ENCODE results near the gene FAM76B. TPM values are rescaled to one million over a fixed set of nuclear protein-coding genes. Genes with fewer than 3 reads are reported as not detected.
"Not testable (repeated sequence)": the region's sequence is repeated elsewhere in the genome, so short reads cannot be mapped to it uniquely, and the experiment has no call there.

The FAM76B gene
- 10 to 100 TPM; 57.3 to 59.9 TPM for total RNA-seq

DNA sequence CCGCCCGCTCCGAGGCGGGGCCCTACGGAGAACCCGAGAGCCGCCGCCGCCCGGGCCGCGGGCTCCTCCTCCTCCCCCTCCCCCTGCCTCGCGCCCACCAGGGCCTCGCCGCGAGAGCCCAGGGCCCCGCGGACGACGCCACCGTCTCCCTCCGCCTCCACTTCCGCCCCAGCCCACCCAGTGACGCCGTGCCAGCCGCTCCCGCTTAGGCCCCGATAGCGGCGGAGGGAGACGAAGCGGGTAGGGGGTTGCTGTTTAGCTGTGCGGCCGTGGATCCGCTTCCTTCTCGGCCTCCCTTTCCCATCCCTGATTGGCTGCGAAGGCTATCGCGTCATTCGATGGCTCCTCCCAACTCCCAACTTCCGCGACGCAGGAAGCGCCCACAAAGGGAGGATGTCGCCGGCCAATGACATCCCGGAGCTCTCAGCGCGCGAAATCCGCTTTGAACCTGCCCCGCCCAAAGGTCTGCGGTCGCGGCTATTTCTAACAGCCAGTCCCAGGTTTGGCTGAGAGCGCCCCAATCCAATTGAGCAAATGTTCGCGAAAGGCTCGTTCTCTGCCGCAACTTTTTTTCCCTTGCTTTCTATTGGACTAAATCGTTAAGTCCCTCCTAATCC, at the start of gene FAM76B:
Gene FAM76B (minus strand): TSS at position 277 of the 617 bp plus-strand sequence. CDS start 304 bp downstream, outside the sequence.
- Mint-ChIP-seq H3K4me3 (peak within 1 kb of the TSS; percentile 95), H3K27me3 (no peaks in the 10 kb centered on the region), H3K9me3 (no peaks in the 10 kb centered on the region), H3K4me1 (peaks cover 46% of the 10 kb centered on the region), H3K36me3 (peaks cover 23% of the 10 kb centered on the region), H3K27ac (peak within 1 kb of the TSS; percentile 100)
- DNase-seq (peak; percentile 94), ATAC-seq (ENCODE audit: low read depth) (peak; percentile 74)
- POLR2A ChIA-PET: interaction anchor here (0.7 to 5.0 kb wide), 32 partner anchors 9 to 1661 kb away, joined by 3 to 55 read pairs (median 4); partner anchors contain the start of genes CCDC82, CWC15, ENDOD1 and JRKL

DNA sequence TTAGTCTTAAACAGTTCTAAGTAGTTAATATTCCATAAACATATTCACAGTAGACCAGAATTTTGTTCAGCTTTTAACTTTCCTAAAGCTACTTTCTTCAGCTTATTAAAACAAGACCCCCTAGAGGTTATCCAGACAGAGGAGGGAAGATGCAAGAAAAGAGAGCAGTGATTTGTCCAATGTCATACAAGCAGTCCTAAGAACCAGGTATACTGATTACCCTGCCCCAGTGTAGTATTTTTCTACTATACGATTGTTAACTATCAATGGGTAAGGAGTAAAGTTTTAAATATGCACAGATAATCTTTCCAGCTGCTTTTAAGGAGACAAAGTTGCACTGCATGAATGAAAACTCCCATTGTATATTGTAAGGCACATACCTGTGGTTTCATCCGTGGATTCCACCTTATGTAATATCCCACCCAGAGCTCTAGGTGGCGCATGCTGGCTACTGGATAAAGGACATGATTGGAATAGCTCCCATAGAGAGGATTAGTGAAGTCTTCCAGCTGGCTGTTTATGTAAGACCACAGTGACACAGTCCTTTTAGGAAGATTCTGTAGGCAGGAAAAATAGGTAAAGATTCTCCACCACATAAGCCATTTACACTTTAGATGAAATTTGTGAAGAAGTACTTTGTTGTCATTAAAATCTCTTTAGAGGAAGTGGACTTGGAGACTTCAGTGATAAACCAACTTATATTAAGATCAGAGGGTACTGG, 46.3 kb upstream of the FAM76B start:
- no peak overlapping the region for H3K4me3 Mint-ChIP-seq
- ATAC-seq (ENCODE audit: low read depth): peak; percentile 85
- no peaks in the 10 kb centered on the region for H3K9me3 Mint-ChIP-seq
- H3K4me1 Mint-ChIP-seq: no peaks in the 10 kb centered on the region
- no peak overlapping the region for H3K27ac Mint-ChIP-seq
- H3K36me3 Mint-ChIP-seq: peaks cover 21% of the 10 kb centered on the region
- peak; percentile 39 for DNase-seq
- POLR2A ChIA-PET: interaction anchor here (1.4 kb wide), 1 partner anchor 507 kb away, joined by 3 read pairs; the partner anchor contains the start of gene MAML2
- H3K27me3 Mint-ChIP-seq: no peaks in the 10 kb centered on the region

DNA sequence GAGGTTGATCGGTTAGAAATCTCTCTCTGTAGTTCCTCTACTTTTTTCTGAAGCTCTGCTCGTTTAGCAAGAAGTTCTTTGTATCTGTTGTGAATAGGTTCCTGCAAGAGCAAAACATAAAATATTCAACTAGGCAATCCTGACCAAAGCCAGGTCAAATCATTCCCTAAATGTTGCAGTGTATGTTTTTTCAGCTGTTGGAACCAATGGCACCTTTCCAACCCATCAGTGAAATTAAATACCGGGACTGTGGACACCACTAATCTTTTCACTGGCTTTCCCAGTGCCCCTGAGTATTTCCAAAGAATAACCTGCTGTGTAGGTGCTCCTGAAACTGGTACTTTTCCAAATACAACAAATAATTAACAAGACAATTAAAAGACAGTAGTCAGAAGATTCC, 45.8 kb upstream of the FAM76B start:
- Mint-ChIP-seq H3K27me3 (no peaks in the 10 kb centered on the region), H3K4me3 (no peak overlapping the region), H3K9me3 (no peaks in the 10 kb centered on the region), H3K4me1 (no peaks in the 10 kb centered on the region), H3K27ac (no peak overlapping the region), H3K36me3 (peaks cover 25% of the 10 kb centered on the region)
- ATAC-seq (ENCODE audit: low read depth) (no peak), DNase-seq (no peak)
- POLR2A ChIA-PET: interaction anchor here (1.4 kb wide), 1 partner anchor 507 kb away, joined by 3 read pairs; the partner anchor contains the start of gene MAML2

DNA sequence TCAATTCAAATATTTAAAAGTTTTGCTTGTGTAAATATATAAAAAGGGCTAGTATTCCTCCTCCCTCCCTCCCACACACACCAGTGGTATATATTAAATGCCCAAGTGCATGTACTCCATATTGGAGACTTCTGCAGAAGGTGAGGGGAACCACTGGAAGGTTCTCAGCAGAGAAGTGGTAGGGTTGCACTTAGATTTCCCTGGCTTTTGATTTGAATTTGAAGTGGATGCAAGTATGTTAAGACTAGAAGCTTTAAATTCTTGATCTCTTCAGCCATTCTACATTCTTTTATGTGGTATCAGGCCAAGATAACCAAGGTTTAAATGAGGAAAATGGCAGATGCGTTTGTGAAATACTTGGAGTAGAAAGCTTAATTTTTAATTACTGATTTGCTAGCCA, 43.8 kb upstream of the FAM76B start:
- no peak overlapping the region for H3K4me3 Mint-ChIP-seq
- no peaks in the 10 kb centered on the region for H3K9me3 Mint-ChIP-seq
- POLR2A ChIA-PET: no interaction called here
- H3K36me3 Mint-ChIP-seq: peaks cover 24% of the 10 kb centered on the region
- H3K27ac Mint-ChIP-seq: no peak overlapping the region
- no peaks in the 10 kb centered on the region for H3K4me1 Mint-ChIP-seq
- ATAC-seq (ENCODE audit: low read depth): no peak
- DNase-seq: no peak
- H3K27me3 Mint-ChIP-seq: no peaks in the 10 kb centered on the region

DNA sequence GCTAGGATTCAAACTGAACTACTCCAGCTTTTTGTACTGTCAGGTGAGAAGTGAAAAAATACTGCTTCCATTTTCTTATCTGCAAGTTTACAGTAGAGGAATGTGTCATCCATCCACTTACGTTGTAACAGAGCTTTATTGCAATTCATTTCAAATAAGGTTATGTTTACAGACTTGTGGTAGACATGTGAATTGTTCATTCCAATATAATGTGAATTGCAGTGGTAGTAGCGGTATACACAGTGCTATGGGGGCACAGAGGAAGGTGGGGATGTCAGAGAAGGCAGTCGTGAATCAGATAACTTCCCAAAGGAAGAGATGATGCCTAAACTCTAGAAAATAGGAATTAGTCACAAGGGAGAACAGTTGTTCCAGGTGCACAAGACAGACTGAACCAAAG, 43.2 kb upstream of the FAM76B start:
- DNase-seq: no peak
- no peak for ATAC-seq (ENCODE audit: low read depth)
- H3K27ac Mint-ChIP-seq: no peak overlapping the region
- H3K4me1 Mint-ChIP-seq: no peaks in the 10 kb centered on the region
- no peaks in the 10 kb centered on the region for H3K27me3 Mint-ChIP-seq
- no peak overlapping the region for H3K4me3 Mint-ChIP-seq
- POLR2A ChIA-PET: no interaction called here
- H3K9me3 Mint-ChIP-seq: no peaks in the 10 kb centered on the region
- H3K36me3 Mint-ChIP-seq: peaks cover 21% of the 10 kb centered on the region

DNA sequence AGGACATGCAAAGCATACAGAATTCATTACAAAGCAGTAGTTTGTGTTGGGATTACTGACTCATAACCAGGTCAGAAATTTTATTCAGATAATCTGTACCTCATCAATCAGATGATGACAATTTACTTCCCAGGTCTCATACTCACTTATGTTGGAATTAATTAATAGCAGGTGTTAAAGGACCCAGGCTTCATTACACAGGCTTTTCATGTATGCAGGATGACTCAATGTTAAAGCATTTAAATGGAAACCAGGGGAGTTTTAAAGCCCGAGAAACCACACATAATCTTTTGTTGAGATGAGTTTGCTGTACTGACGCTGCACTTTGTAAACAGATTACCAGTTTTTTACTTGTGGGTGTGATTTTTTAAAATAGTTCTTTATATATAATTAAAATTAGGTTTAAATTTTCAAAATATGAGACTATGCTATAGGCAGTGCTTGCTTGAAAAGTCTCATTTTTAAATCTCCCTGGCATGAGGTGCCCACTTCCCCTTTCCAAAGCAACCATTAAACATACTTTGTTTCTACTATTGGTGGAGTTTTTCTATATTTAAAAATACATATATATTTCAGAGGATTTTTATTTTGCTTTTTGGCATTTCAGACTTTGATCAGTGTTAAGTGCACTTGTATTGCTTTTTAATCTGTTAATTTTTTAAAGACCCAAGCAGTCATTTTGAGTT, 41.8 kb upstream of the FAM76B start:
- H3K36me3 Mint-ChIP-seq: peaks cover 22% of the 10 kb centered on the region
- no peaks in the 10 kb centered on the region for H3K27me3 Mint-ChIP-seq
- H3K27ac Mint-ChIP-seq: no peak overlapping the region
- DNase-seq (no peak), ATAC-seq (ENCODE audit: low read depth) (no peak)
- no peaks in the 10 kb centered on the region for H3K4me1 Mint-ChIP-seq
- H3K9me3 Mint-ChIP-seq: no peaks in the 10 kb centered on the region
- POLR2A ChIA-PET: interaction anchor here (1.1 kb wide), 1 partner anchor 558 kb away, joined by 3 read pairs; the partner anchor contains the start of genes CCDC82 and JRKL
- no peak overlapping the region for H3K4me3 Mint-ChIP-seq

DNA sequence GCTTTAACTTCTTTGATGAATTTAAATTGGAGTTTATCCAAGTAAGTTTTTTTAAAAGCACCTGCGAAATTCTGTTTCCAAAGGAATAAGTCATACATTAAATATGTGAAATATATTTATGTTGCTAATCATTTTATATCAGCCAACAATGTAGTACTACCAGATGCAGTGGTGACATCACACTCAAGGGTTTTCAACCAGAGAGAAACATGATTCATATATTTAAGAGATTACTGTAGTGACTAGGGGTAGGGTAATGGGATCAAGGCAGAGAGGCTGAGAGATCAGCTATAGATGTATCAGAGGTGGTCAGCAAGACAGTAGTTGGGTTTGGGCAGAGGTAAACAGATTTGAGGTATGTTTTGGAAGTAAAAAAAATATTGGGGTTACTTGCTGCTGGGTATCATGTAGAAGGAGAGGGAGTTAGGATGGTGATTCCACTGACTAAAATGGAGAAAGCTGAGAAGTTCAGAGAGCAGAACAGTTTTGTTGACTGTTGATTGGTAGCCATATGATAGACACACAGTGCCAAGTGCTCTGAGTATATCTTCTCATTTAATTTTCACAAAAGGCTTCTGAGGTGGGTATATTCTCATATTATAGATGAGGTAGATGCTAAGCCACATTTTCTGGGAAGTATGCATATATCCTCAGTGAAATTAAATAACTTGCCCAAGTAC, 40.1 kb upstream of the FAM76B start:
- POLR2A ChIA-PET: no interaction called here
- no peak overlapping the region for H3K27ac Mint-ChIP-seq
- no peaks in the 10 kb centered on the region for H3K9me3 Mint-ChIP-seq
- no peak overlapping the region for H3K4me3 Mint-ChIP-seq
- peaks cover 32% of the 10 kb centered on the region for H3K36me3 Mint-ChIP-seq
- H3K4me1 Mint-ChIP-seq: peaks cover 2% of the 10 kb centered on the region
- no peaks in the 10 kb centered on the region for H3K27me3 Mint-ChIP-seq
- ATAC-seq (ENCODE audit: low read depth) (no peak), DNase-seq (no peak)

DNA sequence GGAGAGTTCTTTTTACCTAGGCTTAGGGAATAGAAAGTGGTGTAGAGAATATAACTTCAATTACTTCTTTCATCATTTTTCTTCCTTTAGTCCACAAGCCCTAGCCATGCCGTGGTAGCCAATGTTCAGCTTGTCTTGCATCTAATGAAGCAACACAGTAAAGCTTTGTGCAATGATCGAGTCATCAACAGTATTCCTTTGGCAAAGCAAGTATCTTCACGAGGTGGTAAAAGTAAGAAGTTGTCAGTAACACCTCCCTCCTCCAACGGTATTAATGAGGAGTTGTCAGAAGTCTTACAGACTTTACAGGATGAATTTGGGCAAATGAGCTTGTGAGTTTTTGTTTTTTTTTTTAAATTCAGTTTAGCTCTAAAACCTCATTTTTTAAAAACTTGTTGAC, 38.1 kb upstream of the FAM76B start:
- Mint-ChIP-seq H3K4me3 (no peak overlapping the region), H3K4me1 (peaks cover 3% of the 10 kb centered on the region), H3K36me3 (peaks cover 35% of the 10 kb centered on the region), H3K9me3 (no peaks in the 10 kb centered on the region), H3K27me3 (no peaks in the 10 kb centered on the region), H3K27ac (no peak overlapping the region)
- ATAC-seq (ENCODE audit: low read depth) (no peak), DNase-seq (no peak)
- POLR2A ChIA-PET: no interaction called here

DNA sequence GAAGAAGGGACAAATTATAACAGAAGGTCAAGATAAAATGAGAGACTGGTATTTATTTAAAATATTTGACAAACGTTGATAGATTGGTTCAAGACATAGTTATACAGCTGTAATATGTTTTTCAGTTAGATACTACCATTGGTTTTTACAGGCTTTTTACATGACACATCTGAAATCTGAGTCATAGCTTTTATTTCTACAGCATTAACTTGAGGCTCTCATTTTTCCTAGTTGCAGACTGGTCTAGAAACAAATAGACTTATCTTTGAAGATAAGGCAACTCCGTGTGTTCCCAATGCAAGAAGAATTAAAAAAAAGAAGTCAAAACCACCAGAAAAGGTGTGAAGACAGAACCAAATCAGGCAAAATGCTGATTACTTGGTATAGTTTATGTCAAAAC, 32.1 kb upstream of the FAM76B start:
- no peaks in the 10 kb centered on the region for H3K27me3 Mint-ChIP-seq
- no peak overlapping the region for H3K4me3 Mint-ChIP-seq
- no peak for ATAC-seq (ENCODE audit: low read depth)
- H3K9me3 Mint-ChIP-seq: no peaks in the 10 kb centered on the region
- H3K27ac Mint-ChIP-seq: no peak overlapping the region
- peaks cover 41% of the 10 kb centered on the region for H3K36me3 Mint-ChIP-seq
- H3K4me1 Mint-ChIP-seq: peaks cover 5% of the 10 kb centered on the region
- DNase-seq: no peak
- POLR2A ChIA-PET: no interaction called here

DNA sequence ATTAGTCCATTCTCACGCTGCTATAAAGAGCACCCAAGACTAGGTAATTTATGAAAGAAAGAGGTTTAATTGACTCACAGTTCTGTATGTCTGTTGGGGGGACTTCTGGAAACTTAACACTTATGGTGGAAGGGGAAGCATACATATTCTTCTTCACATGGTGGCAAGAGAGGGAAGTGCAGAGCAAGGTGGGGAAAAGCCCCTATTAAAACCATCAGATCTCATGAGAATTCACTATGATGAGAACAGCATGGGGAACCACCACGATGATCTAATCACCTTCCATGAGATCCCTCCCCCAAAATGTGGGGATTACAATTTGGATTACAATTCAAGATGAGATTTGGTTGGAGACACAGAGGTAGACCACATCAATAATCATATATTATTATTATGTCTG, 26.5 kb upstream of the FAM76B start:
- no peak overlapping the region for H3K4me3 Mint-ChIP-seq
- H3K4me1 Mint-ChIP-seq: peaks cover 1% of the 10 kb centered on the region
- no peaks in the 10 kb centered on the region for H3K27me3 Mint-ChIP-seq
- no peak for ATAC-seq (ENCODE audit: low read depth)
- no peak overlapping the region for H3K27ac Mint-ChIP-seq
- H3K9me3 Mint-ChIP-seq: no peaks in the 10 kb centered on the region
- DNase-seq: no peak
- H3K36me3 Mint-ChIP-seq: peaks cover 32% of the 10 kb centered on the region
- POLR2A ChIA-PET: no interaction called here

DNA sequence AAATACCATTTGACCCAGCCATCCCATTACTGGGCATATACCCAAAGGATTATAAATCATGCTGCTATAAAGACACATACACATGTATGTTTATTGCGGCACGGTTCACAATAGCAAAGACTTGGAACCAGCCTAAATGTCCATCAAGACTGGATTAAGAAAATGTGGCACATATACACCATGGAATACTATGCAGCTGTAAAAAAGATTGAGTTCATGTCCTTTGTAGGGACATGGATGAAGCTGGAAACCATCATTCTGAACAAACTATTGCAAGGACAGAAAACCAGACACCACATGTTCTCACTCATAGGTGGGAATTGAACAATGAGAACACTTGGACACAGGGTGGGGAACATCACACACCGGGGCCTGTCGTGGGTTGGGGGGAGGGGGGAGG, 21.5 kb upstream of the FAM76B start:
- ATAC-seq (ENCODE audit: low read depth); H3K4me3 Mint-ChIP-seq; H3K4me1 Mint-ChIP-seq; DNase-seq; POLR2A ChIA-PET; H3K27ac Mint-ChIP-seq; H3K27me3 Mint-ChIP-seq: not testable (repeated sequence)
- peaks cover 17% of the 10 kb centered on the region for H3K9me3 Mint-ChIP-seq
- peaks cover 45% of the 10 kb centered on the region for H3K36me3 Mint-ChIP-seq

DNA sequence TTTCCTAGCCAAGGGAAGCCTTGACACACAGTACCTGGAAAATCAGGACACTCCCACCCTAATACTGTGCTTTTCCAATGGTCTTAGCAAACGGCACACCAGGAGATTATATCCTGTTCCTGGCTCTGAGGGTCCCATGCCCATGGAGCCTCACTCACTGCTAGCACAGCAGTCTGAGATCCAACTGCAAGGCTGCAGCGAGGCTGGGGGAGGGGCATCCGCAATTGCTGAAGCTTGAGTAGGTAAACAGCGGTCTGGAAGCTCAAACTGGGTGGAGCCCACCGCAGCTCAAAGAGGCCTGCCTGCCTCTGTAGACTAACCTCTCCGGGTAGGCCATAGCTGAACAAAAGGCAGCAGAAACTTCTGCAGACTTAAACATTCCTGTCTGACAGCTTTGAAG, 16.9 kb upstream of the FAM76B start:
- H3K27ac Mint-ChIP-seq; DNase-seq; H3K4me3 Mint-ChIP-seq; H3K27me3 Mint-ChIP-seq; H3K4me1 Mint-ChIP-seq; ATAC-seq (ENCODE audit: low read depth); POLR2A ChIA-PET: not testable (repeated sequence)
- H3K9me3 Mint-ChIP-seq: peaks cover 18% of the 10 kb centered on the region
- H3K36me3 Mint-ChIP-seq: peaks cover 54% of the 10 kb centered on the region

DNA sequence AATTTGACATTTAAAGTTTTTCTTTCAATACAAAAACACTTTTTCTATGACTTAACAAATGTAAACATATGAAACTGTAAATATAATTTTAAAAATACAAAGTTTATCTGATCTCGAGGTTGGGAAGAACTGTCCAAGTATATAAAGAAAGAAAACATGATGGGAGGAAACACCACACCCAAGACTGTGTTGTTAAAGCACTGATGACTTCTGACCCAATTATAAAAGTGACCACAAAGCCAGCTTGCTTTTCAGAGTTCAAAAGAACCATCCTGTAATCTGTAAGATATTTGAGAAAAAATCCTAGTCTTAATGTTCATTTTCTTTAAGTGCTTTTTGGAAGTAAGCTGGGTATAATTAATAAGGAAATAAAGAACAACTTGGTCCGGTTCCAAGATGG, 16.3 kb upstream of the FAM76B start:
- Mint-ChIP-seq H3K27ac (no peak overlapping the region), H3K4me1 (peaks cover 1% of the 10 kb centered on the region), H3K9me3 (peaks cover 18% of the 10 kb centered on the region), H3K36me3 (peaks cover 53% of the 10 kb centered on the region), H3K4me3 (no peak overlapping the region), H3K27me3 (no peaks in the 10 kb centered on the region)
- POLR2A ChIA-PET: no interaction called here
- DNase-seq (no peak), ATAC-seq (ENCODE audit: low read depth) (no peak)

All from activated naive CD8-positive, alpha-beta T cell treated with anti-CD3 and anti-CD28 coated beads, Interleukin-2, amount 10 ng/mL, durations not matched to agents 7 days and 5 days (primary cell).